Activated CD4-positive, alpha-beta T cell treated with anti-CD3 and anti-CD28 coated beads for 36 hours (primary cell): Measurements from ENCODE around the gene FXR1. TPM values are rescaled to one million over a fixed set of nuclear protein-coding genes. Genes with fewer than 3 reads are reported as not detected.
"Not testable (repeated sequence)": the region's sequence is repeated elsewhere in the genome, so short reads cannot be mapped to it uniquely, and the experiment has no call there.

Experiments used
- ATAC-seq: fragments of 200-7000 bp; cut with Tn5 transposase; one replicate; pipeline ENCODE4 v1.10.0; 2021; ENCODE audit warnings: mild to moderate bottlenecking, moderate library complexity
- CTCF ChIA-PET: fragments of 350-600 bp; sonication (Branson Sonifier 250); formaldehyde crosslinking; loops from one replicate; lab custom pipeline; 2021; ENCODE audit warnings: antibody characterized with exemption; lab: Charles Lee
- POLR2A ChIA-PET: fragments of 350-600 bp; sonication (Branson Sonifier 250); formaldehyde crosslinking; loops from one replicate; lab custom pipeline; 2021; ENCODE audit warnings: antibody characterized with exemption, inconsistent platforms; lab: Charles Lee
- DNase-seq: peaks from one replicate; pipeline ENCODE4 v3.0.0-alpha.2; 2020
- H3K27ac Mint-ChIP-seq: one replicate; pipeline ENCODE4 v1.8.0; 2021; ENCODE audit warnings: mixed read lengths
- H3K27me3 Mint-ChIP-seq: one replicate; pipeline ENCODE4 v1.8.0; 2021; ENCODE audit warnings: mixed read lengths
- H3K36me3 Mint-ChIP-seq: one replicate; pipeline ENCODE4 v1.8.0; 2021; ENCODE audit warnings: low read depth, mixed read lengths
- H3K4me1 Mint-ChIP-seq: one replicate; pipeline ENCODE4 v1.8.0; 2021; ENCODE audit warnings: mixed read lengths
- H3K4me3 Mint-ChIP-seq: one replicate; pipeline ENCODE4 v1.8.0; 2021; ENCODE audit warnings: mild to moderate bottlenecking, moderate library complexity, mixed read lengths
- H3K9me3 Mint-ChIP-seq: one replicate; pipeline ENCODE4 v1.8.0; 2021; ENCODE audit warnings: low read depth, mixed read lengths
- intact Hi-C, 2 experiments: fragments of 100-400 bp; cut with DNase I in 1 of 2; cut with micrococcal nuclease in 1 of 2; formaldehyde crosslinking; loops; one replicate each; pipeline versions ENCODE4 v1.14.2 to v1.15.1; 2022 to 2024; cut with DNase I, micrococcal nuclease
- total RNA-seq, 2 experiments: library from RNA; stranded (reverse); gene quantifications; one replicate each; pipeline ENCODE4 v1.2.3, GENCODE V29; 2021

Gene FXR1
- total RNA-seq, result 100 to 1,000 TPM; 175 to 186 TPM

- Mint-ChIP-seq H3K27me3 (no peaks in the 10 kb centered on the region), H3K27ac (peak within 1 kb of the TSS; percentile 98), H3K4me1 (peaks cover 48% of the 10 kb centered on the region), H3K9me3 (no peaks in the 10 kb centered on the region), H3K4me3 (peak within 1 kb of the TSS; percentile 98), H3K36me3 (peaks cover 28% of the 10 kb centered on the region)
- DNase-seq (peak; percentile 96), ATAC-seq (peak; percentile 97)
- intact Hi-C loops, result loop anchor here (1.0 to 10.0 kb wide), 7 partner anchors 77 to 1882 kb away; partner anchors contain the start of genes DNAJC19 (in 2 of the 2), TTC14 (in 2 of the 2), ATP11B (in 1 of the 2) and CCDC39 (in 1 of the 2)
- POLR2A ChIA-PET, result interaction anchor here (0.6 to 1.0 kb wide), 2 partner anchors 16 to 64 kb away, joined by 3 to 4 read pairs; no protein-coding TSS in a partner anchor
- CTCF ChIA-PET, result interaction anchor here (0.6 to 1.0 kb wide), 8 partner anchors 13 to 311 kb away, joined by 3 to 5 read pairs (median 3); partner anchors contain the start of gene TTC14
Observed at GRCh38 chr3:180912304-180913296, at the start of gene FXR1. TSS of gene FXR1 (plus strand) at chr3:180912670. CDS start at chr3:180912686, 16 bp downstream.

- H3K4me3 Mint-ChIP-seq, result no peak overlapping the region
- no peaks in the 10 kb centered on the region for H3K9me3 Mint-ChIP-seq
- intact Hi-C loops, result no loop called here
- ATAC-seq (no peak), DNase-seq (no peak)
- CTCF ChIA-PET, result interaction anchor here (0.5 kb wide), 1 partner anchor 1640 kb away, joined by 3 read pairs; no protein-coding TSS in a partner anchor
- H3K27me3 Mint-ChIP-seq, result peaks cover 33% of the 10 kb centered on the region
- H3K27ac Mint-ChIP-seq, result no peak overlapping the region
- POLR2A ChIA-PET, result no interaction called here
- peaks cover 7% of the 10 kb centered on the region for H3K4me1 Mint-ChIP-seq
- no peaks in the 10 kb centered on the region for H3K36me3 Mint-ChIP-seq
Observed at GRCh38 chr3:180870008-180870699, 42.3 kb upstream of the FXR1 start.

DNA sequence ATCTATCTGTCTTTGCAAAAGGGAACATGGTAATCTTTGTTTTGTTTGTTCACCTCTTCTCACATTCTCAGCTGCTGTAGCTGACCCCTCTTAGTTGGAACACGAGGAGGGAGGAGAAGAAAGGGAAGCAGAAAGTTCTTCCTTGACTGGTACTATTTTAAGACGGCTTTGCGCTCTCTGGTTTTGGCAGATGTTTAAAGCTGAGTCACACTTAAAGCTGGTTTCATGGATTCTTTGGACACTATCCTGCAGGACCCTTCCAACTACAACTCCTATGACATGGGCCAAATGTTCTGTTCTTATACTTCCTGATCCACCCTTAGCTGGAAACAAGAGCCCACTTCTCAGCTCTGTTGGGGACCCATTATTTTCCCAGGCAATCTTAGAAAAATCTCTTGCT, 40.6 kb upstream of the FXR1 start:
- Mint-ChIP-seq H3K4me3 (no peak overlapping the region), H3K4me1 (peaks cover 7% of the 10 kb centered on the region), H3K27ac (no peak overlapping the region), H3K36me3 (no peaks in the 10 kb centered on the region), H3K9me3 (no peaks in the 10 kb centered on the region), H3K27me3 (peaks cover 37% of the 10 kb centered on the region)
- no peak for ATAC-seq
- ChIA-PET POLR2A (no interaction called here), CTCF (interaction anchor here (0.7 kb wide), 1 partner anchor 184 kb away, joined by 3 read pairs; no protein-coding TSS in a partner anchor)
- intact Hi-C loops, result no loop called here
- DNase-seq, result no peak

- peaks cover 38% of the 10 kb centered on the region for H3K27me3 Mint-ChIP-seq
- intact Hi-C loops, POLR2A ChIA-PET, H3K4me3 Mint-ChIP-seq, ATAC-seq, H3K4me1 Mint-ChIP-seq, H3K27ac Mint-ChIP-seq, H3K9me3 Mint-ChIP-seq, H3K36me3 Mint-ChIP-seq, DNase-seq: not testable (repeated sequence)
- CTCF ChIA-PET, result interaction anchor here (0.7 kb wide), 1 partner anchor 184 kb away, joined by 3 read pairs; no protein-coding TSS in a partner anchor
Observed at GRCh38 chr3:180872430-180872829, 40.0 kb upstream of the FXR1 start.

- CTCF ChIA-PET, result no interaction called here
- POLR2A ChIA-PET, result no interaction called here
- Mint-ChIP-seq H3K9me3 (no peaks in the 10 kb centered on the region), H3K4me1 (peaks cover 2% of the 10 kb centered on the region), H3K36me3 (no peaks in the 10 kb centered on the region), H3K27me3 (peaks cover 24% of the 10 kb centered on the region), H3K4me3 (no peak overlapping the region), H3K27ac (no peak overlapping the region)
- DNase-seq (no peak), ATAC-seq (no peak)
- intact Hi-C loops, result no loop called here
Observed at GRCh38 chr3:180875124-180875698, 37.3 kb upstream of the FXR1 start.

DNA sequence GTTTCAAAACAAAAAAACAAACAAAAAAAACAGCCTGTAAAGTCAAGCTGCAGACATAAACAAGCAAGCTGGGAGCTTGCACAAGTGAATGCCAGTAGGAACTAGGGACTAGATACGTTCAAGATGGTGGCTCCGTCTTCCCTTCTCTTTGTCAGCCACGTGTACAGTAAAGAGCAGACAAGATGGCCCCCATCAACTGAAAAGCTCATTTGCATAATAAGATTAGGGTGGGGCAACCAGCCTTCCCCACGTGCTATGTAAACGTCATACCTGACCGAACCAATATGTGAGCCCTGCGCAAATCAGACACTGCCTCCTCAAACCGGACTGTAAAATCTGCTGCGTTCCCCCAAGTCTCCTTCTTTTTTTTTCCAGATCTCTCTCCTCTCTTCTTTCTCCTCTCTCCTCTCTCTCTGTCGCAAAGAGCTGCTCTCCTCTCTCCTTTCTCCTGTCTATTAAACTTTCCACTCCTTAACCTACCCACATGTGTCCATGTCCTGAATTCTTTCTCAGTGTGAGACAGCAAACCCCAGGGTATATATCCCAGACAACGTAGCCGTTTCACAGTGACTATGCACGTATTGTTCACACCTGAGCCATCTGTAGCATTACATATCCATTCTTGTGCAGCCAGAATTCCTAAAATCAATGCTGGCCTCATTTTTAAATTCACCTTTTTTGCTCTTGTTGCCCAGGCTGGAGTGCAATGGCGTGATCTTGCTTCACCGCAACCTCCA, 31.2 kb upstream of the FXR1 start:
- ATAC-seq (no peak), DNase-seq (no peak)
- CTCF ChIA-PET, result no interaction called here
- no peak overlapping the region for H3K27ac Mint-ChIP-seq
- POLR2A ChIA-PET, result no interaction called here
- no peaks in the 10 kb centered on the region for H3K9me3 Mint-ChIP-seq
- no peaks in the 10 kb centered on the region for H3K36me3 Mint-ChIP-seq
- H3K4me1 Mint-ChIP-seq, result no peaks in the 10 kb centered on the region
- H3K4me3 Mint-ChIP-seq, result no peak overlapping the region
- H3K27me3 Mint-ChIP-seq, result peaks cover 15% of the 10 kb centered on the region
- intact Hi-C loops, result no loop called here

DNA sequence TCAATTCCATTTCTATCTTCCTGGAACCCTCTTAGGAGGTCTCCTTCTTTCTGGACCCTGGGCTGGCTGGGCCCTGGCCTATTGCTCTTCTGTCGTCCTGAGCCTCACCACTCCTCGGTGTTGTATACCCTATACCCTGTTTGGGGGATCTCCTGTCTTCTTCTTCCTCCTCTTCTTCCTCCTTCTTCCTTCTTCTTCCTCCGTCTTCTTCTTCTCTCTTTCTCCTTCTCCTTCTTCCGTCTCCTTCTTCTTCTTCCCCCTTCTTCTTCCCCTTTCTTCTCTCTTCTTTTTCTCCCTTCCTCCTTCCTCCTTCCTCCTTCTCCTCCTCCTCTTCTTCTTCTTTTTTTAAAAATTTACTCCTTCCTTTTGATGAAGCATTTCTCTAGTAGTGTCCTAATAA, 30.4 kb upstream of the FXR1 start:
- Mint-ChIP-seq H3K4me3 (no peak overlapping the region), H3K4me1 (no peaks in the 10 kb centered on the region), H3K36me3 (peaks cover 2% of the 10 kb centered on the region), H3K27me3 (peaks cover 12% of the 10 kb centered on the region), H3K27ac (no peak overlapping the region), H3K9me3 (no peaks in the 10 kb centered on the region)
- intact Hi-C loops, result no loop called here
- DNase-seq (no peak), ATAC-seq (no peak)
- CTCF ChIA-PET, result no interaction called here
- POLR2A ChIA-PET, result no interaction called here

- CTCF ChIA-PET, result no interaction called here
- H3K27me3 Mint-ChIP-seq, result peaks cover 5% of the 10 kb centered on the region
Observed at GRCh38 chr3:180888992-180889560, 23.4 kb upstream of the FXR1 start.

GRCh38 chr3:180898572-180898971, 13.9 kb upstream of the FXR1 start:
- DNase-seq (no peak), ATAC-seq (no peak)
- Mint-ChIP-seq H3K27me3 (peaks cover 4% of the 10 kb centered on the region), H3K9me3 (peaks cover 8% of the 10 kb centered on the region), H3K27ac (no peak overlapping the region), H3K36me3 (no peaks in the 10 kb centered on the region), H3K4me3 (no peak overlapping the region), H3K4me1 (no peaks in the 10 kb centered on the region)
- intact Hi-C loops, result no loop called here
- POLR2A ChIA-PET, result no interaction called here
- CTCF ChIA-PET, result no interaction called here

More at GRCh38 chr3:180888992-180889560, 23.4 kb upstream of the FXR1 start:
- intact Hi-C loops, result no loop called here
- DNase-seq (no peak), ATAC-seq (no peak)
- POLR2A ChIA-PET, result no interaction called here
- Mint-ChIP-seq H3K4me1 (peaks cover 2% of the 10 kb centered on the region), H3K36me3 (peaks cover 10% of the 10 kb centered on the region), H3K9me3 (peaks cover 11% of the 10 kb centered on the region), H3K4me3 (no peak overlapping the region), H3K27ac (no peak overlapping the region)

DNA sequence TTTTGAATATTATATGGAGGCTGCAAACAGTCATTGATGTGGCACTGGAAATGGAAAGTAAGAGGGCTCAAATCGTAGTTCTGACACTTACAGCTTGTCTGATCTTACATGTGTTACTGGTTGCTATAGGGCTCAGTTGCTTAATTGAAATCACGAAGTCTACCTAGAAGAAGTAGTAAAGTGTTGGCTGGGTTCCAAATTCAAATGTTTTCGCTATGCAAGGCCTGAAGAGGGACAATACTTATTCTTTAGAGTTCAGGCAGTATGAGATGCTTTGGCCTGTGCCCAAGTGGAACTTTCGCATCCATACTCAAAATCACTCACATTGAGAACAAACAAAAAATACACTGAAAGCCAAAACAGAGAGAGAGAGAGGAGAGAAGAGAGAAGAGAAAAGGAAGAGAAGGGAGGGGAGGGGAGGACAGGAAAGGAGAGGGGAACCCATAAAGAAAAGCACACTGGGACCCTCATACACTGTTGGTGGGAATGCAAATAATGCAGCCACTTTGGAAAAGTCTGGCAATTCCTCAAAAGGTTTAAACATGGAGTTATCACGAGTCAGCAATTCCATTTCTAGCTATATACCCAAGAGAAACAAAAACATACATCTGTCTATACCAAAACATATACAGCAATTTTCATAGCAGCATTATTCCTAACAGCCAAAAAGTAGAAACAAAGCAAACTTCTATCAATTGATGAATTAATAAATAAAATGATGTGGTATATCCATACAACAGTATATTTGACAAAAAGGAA, 2.9 kb upstream of the FXR1 start:
- no peak overlapping the region for H3K4me3 Mint-ChIP-seq
- POLR2A ChIA-PET, result no interaction called here
- peaks cover 2% of the 10 kb centered on the region for H3K9me3 Mint-ChIP-seq

More for the DNA sequence above, 2.9 kb upstream of the FXR1 start:
- Mint-ChIP-seq H3K36me3 (peaks cover 13% of the 10 kb centered on the region), H3K4me1 (peaks cover 23% of the 10 kb centered on the region), H3K27me3 (no peaks in the 10 kb centered on the region), H3K27ac (peak overlapping the region; percentile 67)
- ATAC-seq (no peak), DNase-seq (no peak)
- CTCF ChIA-PET, result no interaction called here
- intact Hi-C loops, result loop anchor here (5.0 to 10.0 kb wide), 4 partner anchors 232 to 1885 kb away; partner anchors contain the start of genes ATP11B (in 1 of the 2), CCDC39 (in 1 of the 2), TTC14 (in 1 of the 2) and USP13 (in 1 of the 2)
